GM21381 (cell line): ENCODE data around the gene SETBP1.
A peak's percentile ranks its signal among the peaks of the same experiment; 100 is the strongest.

Experiments used
- ATAC-seq: cut with Tn5 transposase; IDR thresholded peaks from one replicate; pipeline ENCODE4 v1.9.1; 2021; ENCODE audit warnings: mild to moderate bottlenecking, moderate library complexity; ENCODE audit not compliant: unreplicated experiment

Gene SETBP1

GRCh38 chr18:44704135-44704789 lies 23.6 kb downstream of the SETBP1 start:
- no peak for ATAC-seq

GRCh38 chr18:44705075-44705675 lies 24.5 kb downstream of the SETBP1 start:
- no peak for ATAC-seq

GRCh38 chr18:44708451-44709083 lies 27.9 kb downstream of the SETBP1 start:
- no peak for ATAC-seq

- ATAC-seq = peak; percentile 97
These were observed 28.8 kb downstream of the SETBP1 start for GRCh38 chr18:44709307-44710126.

- ATAC-seq = no peak
These were observed 30.2 kb downstream of the SETBP1 start for GRCh38 chr18:44710931-44711330.

GRCh38 chr18:44712025-44712424 lies 31.3 kb downstream of the SETBP1 start:
- ATAC-seq = no peak

GRCh38 chr18:44713435-44713834 lies 32.7 kb downstream of the SETBP1 start:
- ATAC-seq = no peak

GRCh38 chr18:44714376-44714775 lies 33.7 kb downstream of the SETBP1 start:
- ATAC-seq = no peak

- ATAC-seq = no peak
These were observed 34.6 kb downstream of the SETBP1 start for GRCh38 chr18:44715245-44715644.

GRCh38 chr18:44715842-44716241 lies 35.2 kb downstream of the SETBP1 start:
- ATAC-seq = no peak

- ATAC-seq = no peak
These were observed 36.0 kb downstream of the SETBP1 start for GRCh38 chr18:44716697-44717163.

- no peak for ATAC-seq
These were observed 38.9 kb downstream of the SETBP1 start for GRCh38 chr18:44719519-44720060.

GRCh38 chr18:44721748-44722147 lies 41.1 kb downstream of the SETBP1 start:
- ATAC-seq = peak; percentile 39

GRCh38 chr18:44723411-44723810 lies 42.7 kb downstream of the SETBP1 start:
- no peak for ATAC-seq

- ATAC-seq = no peak
These were observed 43.6 kb downstream of the SETBP1 start for GRCh38 chr18:44724105-44724778.

- peak; percentile 53 for ATAC-seq
These were observed 44.8 kb downstream of the SETBP1 start for GRCh38 chr18:44725300-44726058.

GRCh38 chr18:44726059-44726421 lies 45.4 kb downstream of the SETBP1 start:
- ATAC-seq = no peak

- no peak for ATAC-seq
These were observed 46.6 kb downstream of the SETBP1 start for GRCh38 chr18:44727291-44727690.

GRCh38 chr18:44729631-44730101 lies 49.0 kb downstream of the SETBP1 start:
- ATAC-seq = no peak
